ENCODE measurements around the gene CITED4. TPM values are rescaled to one million over a fixed set of nuclear protein-coding genes. Genes with fewer than 3 reads are reported as not detected.

Gene CITED4
- total RNA-seq, 2 donors from 2014 or later, result 9.0 to 9.5 TPM

DNA sequence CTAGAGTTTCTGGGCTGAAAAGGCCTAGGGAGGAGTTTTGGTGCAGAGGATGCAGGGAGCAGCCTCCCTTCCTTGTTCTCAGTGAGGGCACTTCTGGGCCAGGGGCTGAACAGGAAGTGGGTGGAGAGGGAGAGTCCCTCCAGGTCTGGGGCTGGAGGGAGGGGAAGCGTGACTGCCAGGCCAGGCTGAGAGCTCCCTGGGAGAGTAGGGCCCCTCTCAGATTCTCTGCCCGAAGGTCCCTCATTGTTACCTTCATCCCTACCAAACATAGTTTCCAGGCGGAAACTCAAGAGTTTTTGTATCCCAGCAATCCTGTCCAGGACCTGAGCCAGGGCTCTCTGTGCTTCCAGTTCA, 36.8 kb downstream of the CITED4 start:
- H3K36me3 ChIP-seq (ENCODE audit: control insufficient read depth, insufficient read depth, low read length), result no peaks in the 10 kb centered on the region
- peak overlapping the region; percentile 66 for H3K27ac ChIP-seq (ENCODE audit: low read depth, low read length)
- H3K4me3 ChIP-seq (ENCODE audit: low read length), result no peak overlapping the region
- TF ChIP-seq, protein P1, sequence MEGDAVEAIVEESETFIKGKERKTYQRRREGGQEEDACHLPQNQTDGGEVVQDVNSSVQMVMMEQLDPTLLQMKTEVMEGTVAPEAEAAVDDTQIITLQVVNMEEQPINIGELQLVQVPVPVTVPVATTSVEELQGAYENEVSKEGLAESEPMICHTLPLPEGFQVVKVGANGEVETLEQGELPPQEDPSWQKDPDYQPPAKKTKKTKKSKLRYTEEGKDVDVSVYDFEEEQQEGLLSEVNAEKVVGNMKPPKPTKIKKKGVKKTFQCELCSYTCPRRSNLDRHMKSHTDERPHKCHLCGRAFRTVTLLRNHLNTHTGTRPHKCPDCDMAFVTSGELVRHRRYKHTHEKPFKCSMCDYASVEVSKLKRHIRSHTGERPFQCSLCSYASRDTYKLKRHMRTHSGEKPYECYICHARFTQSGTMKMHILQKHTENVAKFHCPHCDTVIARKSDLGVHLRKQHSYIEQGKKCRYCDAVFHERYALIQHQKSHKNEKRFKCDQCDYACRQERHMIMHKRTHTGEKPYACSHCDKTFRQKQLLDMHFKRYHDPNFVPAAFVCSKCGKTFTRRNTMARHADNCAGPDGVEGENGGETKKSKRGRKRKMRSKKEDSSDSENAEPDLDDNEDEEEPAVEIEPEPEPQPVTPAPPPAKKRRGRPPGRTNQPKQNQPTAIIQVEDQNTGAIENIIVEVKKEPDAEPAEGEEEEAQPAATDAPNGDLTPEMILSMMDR (conservative IDR thresholded peaks at IDR 0.05), result no peak
- no peak overlapping the region for H3K4me3 Mint-ChIP-seq
- no peaks in the 10 kb centered on the region for H3K36me3 Mint-ChIP-seq (ENCODE audit: low read depth)
- H3K9me3 ChIP-seq (ENCODE audit: control insufficient read depth, low read length), result no peaks in the 10 kb centered on the region
- peaks cover 33% of the 10 kb centered on the region for H3K4me1 ChIP-seq (ENCODE audit: control insufficient read depth, insufficient read depth, low read length)
- H3K27me3 Mint-ChIP-seq (ENCODE audit: insufficient read depth), result no peaks in the 10 kb centered on the region
- DNase-seq, result peak; percentile 78
- H3K9ac ChIP-seq (ENCODE audit: extremely low read depth, low read length, poor library complexity, severe bottlenecking), result peak overlapping the region; percentile 2
- H3K27me3 ChIP-seq (ENCODE audit: control insufficient read depth, insufficient read depth, low read length, poor library complexity, severe bottlenecking), result no peaks in the 10 kb centered on the region
- H3K4me1 Mint-ChIP-seq, result peaks cover 23% of the 10 kb centered on the region
- H3K27ac Mint-ChIP-seq, result peak overlapping the region; percentile 88
- WGBS, 2 experiments (ENCODE audit: insufficient coverage in 1 of 2, insufficient read length in 1 of 2), result 63 to 85% methylated on average over 2 to 3 of the region's 3 CpGs
- no peaks in the 10 kb centered on the region for H3K9me3 Mint-ChIP-seq

DNA sequence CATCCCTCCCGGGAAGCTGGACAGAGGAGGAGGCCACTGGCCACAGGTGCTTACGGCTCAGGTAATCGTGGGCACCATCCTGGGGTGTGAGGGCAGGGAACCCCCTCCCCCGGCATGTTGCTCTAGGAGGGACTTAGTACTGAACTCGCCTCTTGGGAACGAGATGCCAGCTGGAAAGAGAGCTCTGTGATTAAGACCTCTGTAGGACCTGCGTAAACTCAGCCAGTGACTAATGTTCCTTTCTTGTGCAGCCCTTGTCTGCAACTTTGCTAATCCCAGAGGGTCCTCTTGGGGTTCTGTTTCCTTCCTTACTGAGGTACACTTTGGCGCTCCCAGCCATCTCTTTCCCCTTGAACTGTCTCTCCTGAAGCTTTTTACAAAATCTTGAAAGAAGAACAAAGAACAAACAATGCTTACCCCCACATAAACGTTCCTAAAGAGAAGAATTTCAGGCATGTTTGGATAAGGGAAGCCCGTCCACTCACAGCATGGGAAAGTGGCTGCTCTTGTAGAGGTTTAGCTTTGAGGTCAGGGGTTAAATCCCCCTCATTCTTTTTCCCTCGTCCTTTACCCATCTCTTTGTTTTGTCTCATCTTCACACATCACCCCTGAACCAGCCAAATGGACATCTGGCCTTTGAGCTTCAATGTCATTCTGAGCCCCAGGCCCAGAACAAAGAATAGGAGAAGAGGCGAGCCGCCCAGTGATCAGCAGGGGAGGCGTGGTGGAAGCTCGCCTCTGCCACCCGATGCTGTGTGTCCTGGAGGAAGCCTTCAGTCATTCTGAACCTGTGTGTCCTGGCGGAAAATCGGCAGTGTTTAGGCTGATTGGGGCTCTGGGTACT, 37.4 kb downstream of the CITED4 start:
- H3K27me3 Mint-ChIP-seq (ENCODE audit: insufficient read depth), result peaks cover 1% of the 10 kb centered on the region
- peak; percentile 65 for DNase-seq
- H3K4me3 Mint-ChIP-seq, result no peak overlapping the region
- H3K36me3 Mint-ChIP-seq (ENCODE audit: low read depth), result no peaks in the 10 kb centered on the region
- Histone ChIP-seq H3K9me3 (ENCODE audit: control insufficient read depth, low read length) (no peaks in the 10 kb centered on the region), H3K4me3 (ENCODE audit: low read length) (no peak overlapping the region), H3K27me3 (ENCODE audit: control insufficient read depth, insufficient read depth, low read length, poor library complexity, severe bottlenecking) (no peaks in the 10 kb centered on the region), H3K27ac (ENCODE audit: low read depth, low read length) (peak overlapping the region; percentile 66), H3K9ac (ENCODE audit: extremely low read depth, low read length, poor library complexity, severe bottlenecking) (peak overlapping the region; percentile 4), H3K36me3 (ENCODE audit: control insufficient read depth, insufficient read depth, low read length) (no peaks in the 10 kb centered on the region), H3K4me1 (ENCODE audit: control insufficient read depth, insufficient read depth, low read length) (peaks cover 33% of the 10 kb centered on the region)
- WGBS, 2 experiments (ENCODE audit: insufficient coverage in 1 of 2, insufficient read length in 1 of 2), result 58 to 64% methylated on average over 15 to 18 of the region's 18 CpGs
- H3K4me1 Mint-ChIP-seq, result peaks cover 24% of the 10 kb centered on the region
- TF ChIP-seq, protein P1 (conservative IDR thresholded peaks at IDR 0.05), result no peak
- no peaks in the 10 kb centered on the region for H3K9me3 Mint-ChIP-seq
- H3K27ac Mint-ChIP-seq, result peak overlapping the region; percentile 88

- H3K27me3 ChIP-seq (ENCODE audit: control insufficient read depth, insufficient read depth, low read length, poor library complexity, severe bottlenecking), result no peaks in the 10 kb centered on the region
- H3K4me3 ChIP-seq (ENCODE audit: low read length), result no peak overlapping the region
- Mint-ChIP-seq H3K9me3 (no peaks in the 10 kb centered on the region), H3K27me3 (ENCODE audit: insufficient read depth) (peaks cover 8% of the 10 kb centered on the region), H3K4me1 (peaks cover 24% of the 10 kb centered on the region), H3K4me3 (no peak overlapping the region), H3K36me3 (ENCODE audit: low read depth) (no peaks in the 10 kb centered on the region), H3K27ac (peak overlapping the region; percentile 88)
- H3K27ac ChIP-seq (ENCODE audit: low read depth, low read length), result peak overlapping the region; percentile 66
- TF ChIP-seq, protein P1 (conservative IDR thresholded peaks at IDR 0.05), result no peak
- no peak for DNase-seq
- no peaks in the 10 kb centered on the region for H3K9me3 ChIP-seq (ENCODE audit: control insufficient read depth, low read length)
- H3K9ac ChIP-seq (ENCODE audit: extremely low read depth, low read length, poor library complexity, severe bottlenecking), result no peak overlapping the region
- H3K4me1 ChIP-seq (ENCODE audit: control insufficient read depth, insufficient read depth, low read length), result peaks cover 33% of the 10 kb centered on the region
- WGBS, 2 experiments (ENCODE audit: insufficient coverage in 1 of 2, insufficient read length in 1 of 2), result 89 to 92% methylated on average over 5 to 17 of the region's 17 CpGs
- no peaks in the 10 kb centered on the region for H3K36me3 ChIP-seq (ENCODE audit: control insufficient read depth, insufficient read depth, low read length)
Observed at GRCh38 chr1:40823983-40824382, 38.2 kb downstream of the CITED4 start.

Data from endodermal cell (in vitro differentiated cells).